NB4 (cell line): ENCODE data around the gene ADAMTSL2.

Source experiments
- TF ChIP-seq, protein P1 (sequence below): IDR thresholded peaks from one replicate; pipeline ENCODE4 v1.5.1; 2012; ENCODE audit warnings: low read depth, low read length
- TF ChIP-seq, protein P2 (sequence below): IDR thresholded peaks from 2 replicates; pipeline ENCODE4 v1.6.1; 2011; ENCODE audit warnings: low read depth, low read length

DNA sequence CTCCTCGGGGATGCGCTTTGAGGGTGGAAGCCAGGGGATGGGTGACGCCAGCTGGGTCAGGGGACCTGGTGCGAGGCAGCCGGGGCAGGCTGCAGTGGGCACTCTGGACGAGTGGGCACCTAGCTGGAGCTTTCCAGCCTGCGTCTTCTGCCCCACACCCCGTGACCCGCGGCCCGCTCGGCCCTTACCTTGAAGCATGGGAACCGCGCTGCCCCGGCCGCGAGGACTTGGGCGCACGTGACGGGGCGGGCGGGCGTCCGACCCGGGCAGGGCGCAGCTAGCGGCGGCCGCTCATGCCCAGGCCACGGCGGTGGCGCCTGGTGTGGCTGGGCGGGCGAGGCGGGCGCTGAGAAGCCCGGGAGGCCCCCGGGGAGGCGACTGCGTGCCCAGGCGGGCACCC lies 74.4 kb downstream of the ADAMTSL2 start:
- TF ChIP-seq, protein P1, sequence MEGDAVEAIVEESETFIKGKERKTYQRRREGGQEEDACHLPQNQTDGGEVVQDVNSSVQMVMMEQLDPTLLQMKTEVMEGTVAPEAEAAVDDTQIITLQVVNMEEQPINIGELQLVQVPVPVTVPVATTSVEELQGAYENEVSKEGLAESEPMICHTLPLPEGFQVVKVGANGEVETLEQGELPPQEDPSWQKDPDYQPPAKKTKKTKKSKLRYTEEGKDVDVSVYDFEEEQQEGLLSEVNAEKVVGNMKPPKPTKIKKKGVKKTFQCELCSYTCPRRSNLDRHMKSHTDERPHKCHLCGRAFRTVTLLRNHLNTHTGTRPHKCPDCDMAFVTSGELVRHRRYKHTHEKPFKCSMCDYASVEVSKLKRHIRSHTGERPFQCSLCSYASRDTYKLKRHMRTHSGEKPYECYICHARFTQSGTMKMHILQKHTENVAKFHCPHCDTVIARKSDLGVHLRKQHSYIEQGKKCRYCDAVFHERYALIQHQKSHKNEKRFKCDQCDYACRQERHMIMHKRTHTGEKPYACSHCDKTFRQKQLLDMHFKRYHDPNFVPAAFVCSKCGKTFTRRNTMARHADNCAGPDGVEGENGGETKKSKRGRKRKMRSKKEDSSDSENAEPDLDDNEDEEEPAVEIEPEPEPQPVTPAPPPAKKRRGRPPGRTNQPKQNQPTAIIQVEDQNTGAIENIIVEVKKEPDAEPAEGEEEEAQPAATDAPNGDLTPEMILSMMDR: no peak
- TF ChIP-seq, protein P2, sequence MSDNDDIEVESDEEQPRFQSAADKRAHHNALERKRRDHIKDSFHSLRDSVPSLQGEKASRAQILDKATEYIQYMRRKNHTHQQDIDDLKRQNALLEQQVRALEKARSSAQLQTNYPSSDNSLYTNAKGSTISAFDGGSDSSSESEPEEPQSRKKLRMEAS: no peak
